ENCODE results near the gene GUSB. TPM values are rescaled to one million over a fixed set of nuclear protein-coding genes. Genes with fewer than 3 reads are reported as not detected.

GUSB gene
- total and polyA plus RNA-seq, 2 of the 8 experiments (the other 6 are each of a cell fraction or from before 2014, with no cell fraction given), result 43.6 to 71.3 TPM

DNA sequence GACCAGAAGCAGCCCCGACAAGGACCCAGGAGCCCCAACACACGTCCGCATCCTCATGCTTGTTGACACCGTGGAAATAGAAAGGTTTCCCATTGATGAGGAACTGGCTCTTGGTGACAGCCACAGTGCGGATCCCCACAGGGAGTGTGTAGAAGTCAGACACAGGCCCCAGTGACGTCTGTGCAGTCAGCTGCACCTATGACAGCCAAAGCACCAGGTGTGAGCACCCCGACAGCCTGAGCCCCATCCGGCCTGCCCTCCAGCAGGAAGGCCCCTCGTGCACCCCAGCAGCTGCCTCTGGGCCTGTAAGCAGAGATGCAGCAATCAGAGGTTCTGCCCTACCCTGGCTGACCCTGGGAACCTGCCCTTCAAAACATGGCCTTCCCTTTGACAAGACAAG is 7.1 kb downstream of the GUSB start:
- no peaks in the 10 kb centered on the region for H3K4me1 ChIP-seq (replicated peaks in 1 of 4; ENCODE audit: control insufficient read depth in 3 of 4, insufficient read depth in 4 of 4, low read length in 3 of 4)
- peaks cover 3 to 13% of the 10 kb centered on the region in 2 experiments for H4K20me1 ChIP-seq (replicated peaks in 1 of 2; ENCODE audit: control insufficient read depth in 1 of 2, insufficient read depth in 2 of 2, low read length in 2 of 2)
- no peak overlapping the region for H3K18ac ChIP-seq (ENCODE audit: extremely low read depth, low read length)
- H2AK5ac ChIP-seq (ENCODE audit: low read depth, low read length), result no peak overlapping the region
- H2BK15ac ChIP-seq (ENCODE audit: low read length), result no peak overlapping the region
- no peak overlapping the region for H3K56ac ChIP-seq (replicated peaks; ENCODE audit: insufficient read length, low read depth, low read length)
- H3K4me3 ChIP-seq (ENCODE audit: extremely low read depth in 1 of 4, insufficient read depth in 2 of 4, low read depth in 3 of 4, low read length in 4 of 4), result no peak overlapping the region
- H3K4me2 ChIP-seq (ENCODE audit: insufficient read depth in 1 of 2, low read depth in 2 of 2, low read length in 2 of 2), result no peak overlapping the region
- H3K9me3 ChIP-seq (ENCODE audit: insufficient read depth in 2 of 2, low read depth in 1 of 2, low read length in 1 of 2), result no peaks in the 10 kb centered on the region
- POLR2A ChIA-PET (ENCODE audit: partially characterized antibody), result interaction anchor here (0.7 to 2.6 kb wide), 3 partner anchors 11 to 23 kb away, joined by 3 to 8 read pairs (median 4); no protein-coding TSS in a partner anchor
- no peak overlapping the region for H2BK12ac ChIP-seq (ENCODE audit: low read depth, low read length)
- no peak overlapping the region for H3K4ac ChIP-seq (replicated peaks; ENCODE audit: insufficient read length, low read depth, low read length)
- H2BK20ac ChIP-seq (ENCODE audit: low read length), result no peak overlapping the region
- DNase-seq (ENCODE audit: low read depth in 1 of 2, low spot score in 2 of 2), result no peak
- H3K79me2 ChIP-seq (ENCODE audit: control insufficient read depth in 1 of 2, insufficient read depth in 2 of 2, low read length in 2 of 2), result no peaks in the 10 kb centered on the region
- H3K27me3 ChIP-seq (replicated peaks in 1 of 4; ENCODE audit: control insufficient read depth in 3 of 4, extremely low read depth in 1 of 4, insufficient read depth in 3 of 4, low read length in 3 of 4), result no peaks in the 10 kb centered on the region
- no peak overlapping the region for H4K91ac ChIP-seq (replicated peaks; ENCODE audit: insufficient read length, low read length)
- no peak overlapping the region for H2BK120ac ChIP-seq (replicated peaks; ENCODE audit: low read depth, low read length)
- H3K9ac ChIP-seq (replicated peaks in 1 of 4; ENCODE audit: extremely low read depth in 1 of 4, low read depth in 3 of 4, low read length in 3 of 4), result no peak overlapping the region
- CTCF ChIA-PET (ENCODE audit: partially characterized antibody), result interaction anchor here (0.6 kb wide), 1 partner anchor 701 kb away, joined by 3 read pairs; no protein-coding TSS in a partner anchor
- H2AFZ ChIP-seq (ENCODE audit: low read length), result no peak overlapping the region
- no peak overlapping the region for H4K8ac ChIP-seq (ENCODE audit: extremely low read depth, insufficient read depth, low read length)
- H3K79me1 ChIP-seq (ENCODE audit: low read depth, low read length), result no peaks in the 10 kb centered on the region; the same call in 1 of the 2 replicates
- H3K27ac ChIP-seq (ENCODE audit: low read depth, low read length), result no peak overlapping the region
- 93% methylated on average over 7 of the region's 9 CpGs; no CpG with 5 or more reads in 1 of the 2 experiments for WGBS, 2 experiments (ENCODE audit: extremely low coverage in 1 of 2, insufficient coverage in 1 of 2, insufficient read length in 1 of 2, insufficient replicate concordance in 2 of 2, low coverage in 1 of 2, low lambda C conversion rate in 2 of 2, missing lambda C conversion rate in 1 of 2)
- no peak overlapping the region for H4K5ac ChIP-seq (ENCODE audit: insufficient read length, low read depth, low read length)
- H2BK5ac ChIP-seq (ENCODE audit: low read depth, low read length), result no peak overlapping the region
- H3K14ac ChIP-seq (ENCODE audit: insufficient read length), result no peak overlapping the region
- H3K23ac ChIP-seq (ENCODE audit: insufficient read length), result no peak overlapping the region
- H3K23me2 ChIP-seq (ENCODE audit: low read depth, low read length), result no peaks in the 10 kb centered on the region
- FAIRE-seq, result no peak
- peaks cover 23 to 56% (median 38%) of the 10 kb centered on the region in 4 experiments; a peak in 7 of 8 replicates for H3K36me3 ChIP-seq (ENCODE audit: control insufficient read depth in 2 of 4, insufficient read depth in 4 of 4, low read length in 3 of 4)
- TF ChIP-seq CEBPB (IDR thresholded peaks at IDR 0.05; ENCODE audit: low read depth, low read length), result no peak
- no peak for TF ChIP-seq SIX5 (IDR thresholded peaks at IDR 0.05; ENCODE audit: low read depth, low read length)

Data from H1 (cell line).